Activated CD8-positive, alpha-beta memory T cell treated with anti-CD3 and anti-CD28 coated beads for 36 hours (primary cell): ENCODE results near the gene PRDM9. TPM values are rescaled to one million over a fixed set of nuclear protein-coding genes. Genes with fewer than 3 reads are reported as not detected.
"Not testable (repeated sequence)": the region's sequence is repeated elsewhere in the genome, so short reads cannot be mapped to it uniquely, and the experiment has no call there.

Experiments
- CTCF ChIA-PET: fragments of 350-600 bp; sonication (Branson Sonifier 250); formaldehyde crosslinking; loops from one replicate; lab custom pipeline; 2021; ENCODE audit warnings: antibody characterized with exemption; lab: Charles Lee
- POLR2A ChIA-PET: fragments of 350-600 bp; sonication (Branson Sonifier 250); formaldehyde crosslinking; loops from one replicate; lab custom pipeline; 2021; ENCODE audit warnings: antibody characterized with exemption; lab: Charles Lee
- total RNA-seq, 2 experiments: library from RNA; stranded (reverse); gene quantifications; one replicate each; pipeline ENCODE4 v1.2.3, GENCODE V29; 2021

The PRDM9 gene
- total RNA-seq, 2 experiments from 2014 or later = not detected

GRCh38 chr5:23525751-23526150 is 18.3 kb downstream of the PRDM9 start:
- ChIA-PET POLR2A (no interaction called here), CTCF (no interaction called here)

DNA sequence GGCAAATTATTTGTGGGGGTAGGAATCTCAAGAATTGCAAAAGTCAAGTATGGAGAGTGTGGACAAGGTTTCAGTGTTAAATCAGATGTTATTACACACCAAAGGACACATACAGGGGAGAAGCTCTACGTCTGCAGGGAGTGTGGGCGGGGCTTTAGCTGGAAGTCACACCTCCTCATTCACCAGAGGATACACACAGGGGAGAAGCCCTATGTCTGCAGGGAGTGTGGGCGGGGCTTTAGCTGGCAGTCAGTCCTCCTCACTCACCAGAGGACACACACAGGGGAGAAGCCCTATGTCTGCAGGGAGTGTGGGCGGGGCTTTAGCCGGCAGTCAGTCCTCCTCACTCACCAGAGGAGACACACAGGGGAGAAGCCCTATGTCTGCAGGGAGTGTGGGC is 19.2 kb downstream of the PRDM9 start:
- CTCF ChIA-PET, POLR2A ChIA-PET: not testable (repeated sequence)

DNA sequence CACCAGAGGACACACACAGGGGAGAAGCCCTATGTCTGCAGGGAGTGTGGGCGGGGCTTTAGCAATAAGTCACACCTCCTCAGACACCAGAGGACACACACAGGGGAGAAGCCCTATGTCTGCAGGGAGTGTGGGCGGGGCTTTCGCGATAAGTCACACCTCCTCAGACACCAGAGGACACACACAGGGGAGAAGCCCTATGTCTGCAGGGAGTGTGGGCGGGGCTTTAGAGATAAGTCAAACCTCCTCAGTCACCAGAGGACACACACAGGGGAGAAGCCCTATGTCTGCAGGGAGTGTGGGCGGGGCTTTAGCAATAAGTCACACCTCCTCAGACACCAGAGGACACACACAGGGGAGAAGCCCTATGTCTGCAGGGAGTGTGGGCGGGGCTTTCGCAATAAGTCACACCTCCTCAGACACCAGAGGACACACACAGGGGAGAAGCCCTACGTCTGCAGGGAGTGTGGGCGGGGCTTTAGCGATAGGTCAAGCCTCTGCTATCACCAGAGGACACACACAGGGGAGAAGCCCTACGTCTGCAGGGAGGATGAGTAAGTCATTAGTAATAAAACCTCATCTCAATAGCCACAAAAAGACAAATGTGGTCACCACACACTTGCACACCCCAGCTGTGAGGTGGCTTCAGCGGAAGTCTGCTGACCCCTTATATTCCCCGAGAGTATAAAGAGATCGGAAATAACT is 20.0 kb downstream of the PRDM9 start:
- CTCF ChIA-PET, POLR2A ChIA-PET: not testable (repeated sequence)

- CTCF ChIA-PET = no interaction called here
- POLR2A ChIA-PET = no interaction called here
Measured at GRCh38 chr5:23528677-23529076, 21.3 kb downstream of the PRDM9 start.

DNA sequence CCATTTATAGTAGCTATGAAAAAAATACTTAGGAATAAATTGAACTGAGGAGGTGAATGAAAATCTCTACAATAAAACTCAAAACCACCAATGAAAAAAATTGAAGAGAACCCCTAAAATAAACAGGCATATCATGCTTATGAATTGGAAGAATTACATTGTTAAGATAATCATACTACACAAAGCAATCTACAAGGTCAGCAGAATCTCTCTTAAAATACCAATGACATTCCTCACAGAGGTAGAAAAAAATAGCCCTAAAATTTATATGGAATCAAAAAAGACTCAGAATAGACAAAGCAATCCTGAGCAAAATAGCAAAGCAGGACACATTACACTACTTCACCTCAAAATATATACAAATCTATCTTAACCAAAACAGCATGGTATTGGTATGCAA is 23.2 kb downstream of the PRDM9 start:
- ChIA-PET POLR2A (no interaction called here), CTCF (no interaction called here)

- POLR2A ChIA-PET = no interaction called here
Measured at GRCh38 chr5:23571059-23571458, 63.6 kb downstream of the PRDM9 start.

More at GRCh38 chr5:23571059-23571458, 63.6 kb downstream of the PRDM9 start:
- CTCF ChIA-PET = no interaction called here
